Activated CD4-positive, alpha-beta T cell treated with anti-CD3 and anti-CD28 coated beads, Interleukin-2, amount 50 U/mL, for 24 hours (primary cell): ENCODE data around the gene SUFU.

Experiments
- DNase-seq, 2 donors: peaks; one replicate each; pipeline ENCODE4 v3.0.0-alpha.2; 2020; ENCODE audit warnings: low read depth in 1 of 2, low spot score in 1 of 2

SUFU gene

GRCh38 chr10:102593074-102593803, 89.5 kb downstream of the SUFU start:
- no peak for DNase-seq

GRCh38 chr10:102593804-102594079, 90.0 kb downstream of the SUFU start:
- no peak for DNase-seq

- DNase-seq = no peak
Measured at GRCh38 chr10:102595293-102595692, 91.5 kb downstream of the SUFU start.

GRCh38 chr10:102595897-102596296, 92.1 kb downstream of the SUFU start:
- no peak for DNase-seq

- no peak for DNase-seq
Measured at GRCh38 chr10:102596506-102596971, 92.8 kb downstream of the SUFU start.

- DNase-seq = no peak
Measured at GRCh38 chr10:102597131-102597991, 93.6 kb downstream of the SUFU start.

- no peak for DNase-seq
Measured at GRCh38 chr10:102598243-102598642, 94.5 kb downstream of the SUFU start.

- no peak for DNase-seq
Measured at GRCh38 chr10:102599565-102600327, 96.0 kb downstream of the SUFU start.

- DNase-seq = no peak
Measured at GRCh38 chr10:102600816-102601215, 97.0 kb downstream of the SUFU start.

- no peak for DNase-seq
Measured at GRCh38 chr10:102601639-102602038, 97.9 kb downstream of the SUFU start.

GRCh38 chr10:102602272-102603045, 98.7 kb downstream of the SUFU start:
- DNase-seq = no peak

GRCh38 chr10:102603946-102604345, 100.2 kb downstream of the SUFU start:
- DNase-seq = no peak

GRCh38 chr10:102604439-102604841, 100.7 kb downstream of the SUFU start:
- no peak for DNase-seq

- DNase-seq = no peak
Measured at GRCh38 chr10:102605712-102606111, 101.9 kb downstream of the SUFU start.

GRCh38 chr10:102608487-102608886, 104.7 kb downstream of the SUFU start:
- DNase-seq = no peak

- DNase-seq = no peak
Measured at GRCh38 chr10:102610441-102610887, 106.7 kb downstream of the SUFU start.

- no peak for DNase-seq
Measured at GRCh38 chr10:102611514-102612087, 107.8 kb downstream of the SUFU start.

- DNase-seq = peak in 1 of 2 donors; percentile 42
Measured at GRCh38 chr10:102612964-102613275, 109.1 kb downstream of the SUFU start.

GRCh38 chr10:102613286-102613685, 109.5 kb downstream of the SUFU start:
- no peak for DNase-seq

GRCh38 chr10:102613785-102614184, 110.0 kb downstream of the SUFU start:
- no peak for DNase-seq

GRCh38 chr10:102614888-102615287, 111.1 kb downstream of the SUFU start:
- no peak for DNase-seq
